ENCODE measurements around the gene PGRMC2. TPM values are rescaled to one million over a fixed set of nuclear protein-coding genes. Genes with fewer than 3 reads are reported as not detected.

PGRMC2 gene
- total and polyA plus RNA-seq, 2 of the 8 experiments (the other 6 are each of a cell fraction or from before 2014, with no cell fraction given) = 9.5 to 85.3 TPM

- TF ChIP-seq CHD7 (IDR thresholded peaks at IDR 0.05; ENCODE audit: insufficient replicate concordance, low read length) (no peak), SIN3A (conservative IDR thresholded peaks at IDR 0.05 in 1 of 2, IDR thresholded peaks at IDR 0.05 in 1 of 2; ENCODE audit: low read depth in 1 of 2, low read length in 2 of 2) (no peak), BACH1 (IDR thresholded peaks at IDR 0.05; ENCODE audit: low read length) (no peak)
These were observed 66.0 kb downstream of the PGRMC2 start (continued) for GRCh38 chr4:128221586-128221985.
